COLO668 (cell line): ENCODE data around the gene ZDHHC11.
"Not testable (repeated sequence)": the region's sequence is repeated elsewhere in the genome, so short reads cannot be mapped to it uniquely, and the experiment has no call there.

Source experiments
- DNase-seq: peaks from one replicate; lab custom pipeline; 2025; ENCODE audit not compliant: unreplicated experiment; lab: John Stamatoyannopoulos, UW

Gene ZDHHC11

DNA sequence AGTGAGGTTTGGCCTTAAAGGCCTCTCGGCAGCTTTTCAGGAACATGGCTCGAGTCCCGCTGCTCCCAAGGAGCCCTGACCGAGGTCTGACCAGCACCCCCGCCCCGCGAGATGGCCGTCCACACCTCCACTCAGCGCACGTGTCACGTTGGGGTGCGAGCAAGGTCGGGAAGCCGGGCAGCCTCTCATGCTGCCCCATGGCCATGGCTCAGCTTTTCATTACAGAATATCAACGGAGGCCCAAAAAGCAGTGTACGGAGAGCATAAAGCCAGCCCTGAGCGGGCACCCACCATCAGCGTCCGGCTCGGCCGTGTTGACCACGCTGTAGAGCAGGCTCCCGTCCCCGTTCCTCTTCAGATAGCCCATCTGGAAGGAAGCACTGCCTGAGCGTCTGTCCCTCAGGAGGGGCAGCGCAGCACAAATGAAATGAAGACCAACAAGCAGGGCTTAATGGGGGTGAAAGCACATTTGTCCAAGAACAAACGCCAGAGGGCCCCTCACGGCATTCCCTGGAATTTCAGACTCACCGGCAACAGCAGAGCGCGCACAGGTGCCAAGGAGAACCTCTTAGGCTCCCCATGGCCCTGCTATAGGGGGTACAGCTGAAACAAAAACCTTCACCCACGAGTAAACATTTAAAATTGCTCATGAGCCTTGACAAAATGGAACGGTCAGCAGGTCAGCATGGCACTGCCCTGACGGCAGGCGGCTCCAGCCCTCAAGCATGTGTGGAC, 30.2 kb upstream of the ZDHHC11 start:
- DNase-seq: no peak

DNA sequence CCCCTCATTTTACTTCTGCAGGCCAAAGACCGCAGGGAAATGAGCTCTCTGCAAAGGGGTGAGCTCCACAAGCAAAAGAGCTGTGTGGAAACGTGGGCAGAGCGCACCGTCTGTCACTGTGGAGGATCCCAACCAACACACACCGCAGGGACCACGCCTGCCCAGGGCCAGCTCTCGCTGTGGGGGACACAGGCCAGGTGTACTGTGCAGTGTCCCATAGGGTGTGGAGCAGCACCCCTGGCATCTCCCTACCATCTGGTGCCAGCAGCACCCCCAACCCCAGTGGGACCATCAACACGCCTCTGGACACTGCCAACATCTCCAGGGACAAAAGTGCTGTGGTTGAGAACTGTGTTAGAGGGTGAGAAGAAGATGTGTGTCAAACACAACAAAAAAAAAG, 27.9 kb upstream of the ZDHHC11 start:
- not testable (repeated sequence) for DNase-seq

DNA sequence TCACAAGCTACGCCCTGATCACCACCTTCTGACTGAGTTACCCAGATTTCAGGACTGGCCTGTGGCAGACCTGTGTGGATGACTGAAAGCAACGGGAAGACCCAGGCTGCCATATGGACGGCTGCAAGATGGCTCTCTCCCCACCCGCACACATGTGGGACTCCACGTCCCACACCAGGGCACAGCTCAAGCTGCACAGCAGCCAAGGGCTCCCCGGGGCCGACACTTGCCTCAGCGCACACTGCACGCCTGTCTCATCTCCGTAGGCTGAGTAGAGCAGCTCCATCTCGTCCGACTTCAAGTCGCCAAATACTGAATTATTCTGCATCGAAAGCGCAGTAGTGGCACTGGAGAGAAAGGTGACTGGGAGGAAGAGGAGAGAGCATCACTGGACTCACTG, 27.3 kb upstream of the ZDHHC11 start:
- no peak for DNase-seq

DNA sequence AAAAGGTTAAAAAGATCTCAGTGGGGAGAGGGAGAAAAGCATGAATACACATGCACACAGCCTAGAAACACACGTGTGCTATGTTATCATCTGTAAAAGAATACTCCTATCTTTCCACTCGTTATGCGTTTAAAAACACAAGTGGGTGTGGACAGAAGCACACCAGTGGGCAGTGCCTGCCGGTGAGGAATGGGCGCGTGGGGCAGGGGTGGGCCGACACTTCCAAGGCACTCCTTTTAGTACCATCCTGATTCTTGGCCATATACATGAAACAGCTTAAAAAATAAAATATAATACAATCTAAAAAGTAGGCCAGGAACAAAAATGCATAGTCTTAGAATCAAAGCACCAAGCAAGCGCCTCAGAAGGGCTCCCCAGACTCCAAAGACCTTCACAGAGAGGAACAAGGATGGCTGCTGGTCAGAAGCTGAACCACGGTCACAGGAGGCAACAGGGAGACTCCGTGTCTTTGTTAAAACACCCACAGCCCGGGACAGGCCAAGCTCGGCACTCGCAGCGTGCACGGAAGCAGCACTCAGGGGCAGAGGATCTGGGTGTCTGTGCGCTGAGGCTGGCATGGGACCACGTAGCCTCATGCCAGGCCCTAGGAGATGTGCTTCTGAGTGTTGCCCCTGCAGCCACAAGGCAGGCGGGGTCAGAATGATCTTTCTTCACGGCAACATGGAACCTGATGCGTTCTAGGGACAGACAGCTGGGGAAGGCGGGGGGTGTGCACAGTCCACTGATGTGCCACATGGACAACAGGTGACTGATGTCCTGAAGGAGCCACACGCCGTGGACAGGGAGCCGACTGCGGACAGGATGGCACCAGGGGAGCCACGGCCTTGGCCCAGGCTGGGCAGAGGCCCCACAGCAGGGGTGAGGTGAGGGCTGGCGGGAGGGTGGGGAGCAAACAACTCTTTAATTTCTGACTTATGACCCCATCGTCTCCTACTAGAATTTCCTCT, 25.9 kb upstream of the ZDHHC11 start:
- DNase-seq: no peak

DNA sequence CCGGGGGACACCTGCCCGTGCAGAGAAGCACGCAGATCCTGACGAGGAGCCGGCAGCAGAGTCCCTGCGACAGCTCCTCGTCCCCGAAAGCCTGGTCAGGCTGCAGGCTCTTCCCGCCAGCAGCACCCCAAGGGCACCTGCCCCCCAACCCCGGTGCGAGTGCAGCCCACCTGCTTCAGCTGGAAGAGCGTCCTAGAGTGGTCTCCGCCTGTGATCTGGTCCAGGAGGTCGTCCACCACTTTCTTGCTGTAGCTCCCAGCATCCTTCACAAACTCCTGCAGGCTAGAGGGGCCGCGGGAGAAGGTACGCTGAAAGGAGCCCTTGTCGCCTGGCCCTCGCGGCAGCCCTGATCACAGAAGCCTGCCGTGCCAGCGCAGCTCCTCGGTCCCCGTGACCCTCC, 25.1 kb upstream of the ZDHHC11 start:
- DNase-seq: no peak

DNA sequence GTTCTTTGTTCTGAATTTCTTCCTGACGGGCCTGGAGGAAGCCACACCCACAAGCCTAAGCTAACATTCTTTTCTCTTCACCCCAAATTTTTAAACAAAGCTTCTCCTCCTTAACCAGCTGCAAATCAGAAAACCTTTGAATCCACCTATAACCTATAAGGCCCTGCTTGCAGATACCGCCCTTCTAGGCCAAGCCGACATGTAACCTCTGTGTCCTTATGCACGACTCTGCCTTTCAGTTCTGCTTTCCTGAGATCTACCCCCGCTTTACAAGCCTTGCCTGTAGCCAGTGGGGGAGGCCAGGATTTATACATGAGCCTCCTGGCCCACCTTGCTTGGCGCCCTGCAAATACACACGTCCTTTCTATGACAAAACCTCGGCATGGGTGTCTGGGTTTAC, 22.5 kb upstream of the ZDHHC11 start:
- no peak for DNase-seq

DNA sequence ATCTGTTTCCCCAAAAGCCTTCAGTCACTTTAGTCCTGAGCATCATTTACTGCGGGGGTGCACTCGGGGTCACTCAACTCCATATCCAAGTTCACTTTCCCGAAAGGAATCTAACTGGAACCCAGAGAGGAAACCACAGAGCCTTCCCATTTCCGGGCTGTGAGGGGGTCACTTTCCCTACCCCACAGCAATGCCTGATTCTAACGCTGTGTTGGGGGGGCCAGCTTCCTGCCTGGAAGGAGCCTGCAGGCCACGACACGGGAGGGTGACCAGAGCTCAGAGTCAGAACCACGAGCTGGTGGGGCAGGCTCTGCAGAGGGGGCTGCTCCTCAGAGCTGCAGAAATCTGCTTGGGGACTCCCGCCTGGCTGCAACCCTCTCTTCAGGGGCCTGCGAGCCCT, 21.5 kb upstream of the ZDHHC11 start:
- DNase-seq: no peak

DNA sequence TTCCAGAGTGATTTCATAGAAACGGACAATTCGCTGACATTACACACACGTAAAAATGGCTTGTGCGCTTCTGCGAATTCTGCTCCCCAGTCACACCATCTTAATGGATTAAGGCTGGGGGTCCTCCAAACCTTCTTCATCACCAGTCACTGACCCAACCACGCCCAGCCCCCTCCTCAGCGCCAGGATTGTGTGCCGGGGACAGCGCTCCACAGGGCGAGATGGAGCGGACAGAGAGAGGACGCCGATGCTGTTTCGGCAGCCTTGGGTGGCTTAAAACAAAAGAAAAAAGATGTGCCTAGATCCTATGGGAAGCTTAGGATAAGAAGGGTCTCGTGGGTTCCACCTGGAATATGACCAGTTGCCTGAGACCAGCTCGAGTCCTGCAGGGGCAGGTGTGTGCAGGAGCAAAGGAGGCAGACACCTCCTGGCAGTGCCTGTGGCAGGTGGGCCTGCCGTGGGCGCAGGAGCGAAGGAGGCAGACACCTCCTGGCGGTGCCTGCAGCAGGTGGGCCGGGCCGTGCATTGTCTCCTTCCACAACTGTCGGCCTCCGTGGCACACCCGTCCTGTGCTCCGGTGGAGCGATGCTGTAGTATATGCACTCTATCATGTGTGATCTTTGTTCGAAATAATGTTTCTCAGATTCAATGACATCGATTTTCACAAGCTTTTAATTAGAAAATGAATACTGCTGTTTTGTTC, 21.0 kb upstream of the ZDHHC11 start:
- DNase-seq: no peak

DNA sequence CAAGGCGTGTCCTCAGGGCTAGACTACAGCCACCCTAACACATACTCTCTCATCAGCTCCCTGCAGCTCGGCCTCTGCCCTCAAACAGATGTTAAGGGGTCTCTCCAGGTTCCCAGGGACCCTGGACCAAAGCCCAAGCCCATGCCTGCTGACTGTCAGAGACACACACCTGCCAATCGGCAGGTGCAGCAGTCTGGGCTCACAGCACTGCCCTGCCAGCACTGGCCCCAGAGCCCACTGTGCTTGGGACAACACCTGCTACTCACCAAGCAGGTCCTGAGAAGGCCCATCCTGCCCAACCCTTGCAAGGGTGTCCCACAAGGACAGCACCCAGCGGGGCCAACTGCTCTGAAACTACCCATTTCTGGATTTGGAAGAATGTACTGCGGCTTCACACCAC, 20.2 kb upstream of the ZDHHC11 start:
- no peak for DNase-seq

DNA sequence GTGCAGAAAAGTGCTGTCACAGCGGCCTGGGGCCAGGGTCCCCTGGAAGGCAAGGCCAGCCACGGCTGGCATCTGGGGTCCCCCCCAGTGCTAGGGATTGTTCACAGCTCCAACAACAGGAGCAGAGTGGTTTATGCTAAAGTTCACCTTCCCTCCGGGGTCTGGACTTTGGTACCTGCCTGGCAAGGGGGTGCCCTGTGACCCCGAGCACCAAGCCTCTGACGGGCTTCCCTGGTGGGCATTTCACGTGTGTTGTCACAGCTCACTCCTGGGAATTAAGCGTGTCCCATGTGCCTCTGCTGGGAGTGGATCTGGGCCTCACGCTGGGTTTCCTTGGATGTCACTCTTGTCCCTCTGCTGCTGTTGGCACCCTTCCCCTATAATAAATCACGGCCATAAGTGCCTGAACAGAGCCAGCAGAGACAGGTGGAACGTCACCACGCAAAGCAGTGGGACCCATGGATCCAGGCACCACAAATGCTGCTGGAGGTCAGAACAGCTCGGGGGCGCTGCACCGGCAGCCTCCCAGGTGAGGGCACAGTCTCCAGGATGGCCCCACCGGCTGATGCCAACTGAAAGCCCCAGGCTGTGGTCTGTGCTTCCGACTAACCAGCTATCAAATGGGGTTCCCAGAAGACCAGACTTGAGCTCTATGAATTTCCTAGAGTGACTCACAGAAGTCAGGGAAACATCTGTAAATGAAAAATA, 17.8 kb upstream of the ZDHHC11 start:
- no peak for DNase-seq

DNA sequence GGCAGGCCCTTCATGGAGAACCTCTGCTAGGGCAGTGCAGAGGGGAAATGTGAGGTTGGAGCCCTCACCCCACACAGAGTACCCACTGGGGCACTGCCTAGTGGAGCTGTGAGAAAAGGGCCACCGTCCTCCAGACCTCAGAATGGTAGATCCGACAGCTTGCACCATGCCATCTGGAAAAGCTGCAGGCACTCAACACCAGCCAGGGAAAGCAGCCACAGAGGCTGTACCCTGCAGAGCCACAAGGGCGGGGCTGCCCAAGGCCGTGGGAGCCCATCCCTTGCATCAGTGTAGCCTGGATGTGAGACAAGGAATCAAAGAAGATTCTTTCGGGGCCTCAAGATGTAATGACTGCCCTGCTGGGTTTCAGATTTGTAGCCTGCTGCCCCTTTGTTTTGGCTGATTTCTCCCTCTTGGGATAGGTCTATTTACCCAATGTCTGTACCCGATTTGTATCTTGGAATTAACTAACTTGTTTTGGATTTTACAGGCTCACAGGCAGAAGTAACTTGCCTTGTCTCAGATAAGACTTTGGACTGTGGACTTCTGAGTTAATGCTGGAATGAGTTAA, 16.6 kb upstream of the ZDHHC11 start:
- no peak for DNase-seq

DNA sequence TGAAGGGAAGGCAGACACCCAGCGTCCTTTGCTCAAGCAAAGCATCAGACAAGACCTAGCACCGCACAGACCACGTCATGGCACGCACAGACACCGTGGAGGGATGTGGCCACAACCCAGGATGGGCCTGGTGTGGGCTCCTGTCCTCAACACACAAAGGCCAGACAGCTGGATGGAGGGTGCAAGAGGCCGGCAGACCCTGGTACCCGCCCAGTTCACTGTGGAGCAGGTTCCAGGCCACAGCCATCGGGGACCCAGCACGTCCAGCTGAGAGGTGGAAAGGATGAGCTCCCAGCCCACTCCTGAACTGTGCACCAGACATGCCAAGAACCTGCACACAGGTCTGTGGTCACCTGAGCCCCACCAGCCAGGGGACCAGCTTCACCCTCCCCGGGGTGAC, 15.0 kb upstream of the ZDHHC11 start:
- DNase-seq: no peak

DNA sequence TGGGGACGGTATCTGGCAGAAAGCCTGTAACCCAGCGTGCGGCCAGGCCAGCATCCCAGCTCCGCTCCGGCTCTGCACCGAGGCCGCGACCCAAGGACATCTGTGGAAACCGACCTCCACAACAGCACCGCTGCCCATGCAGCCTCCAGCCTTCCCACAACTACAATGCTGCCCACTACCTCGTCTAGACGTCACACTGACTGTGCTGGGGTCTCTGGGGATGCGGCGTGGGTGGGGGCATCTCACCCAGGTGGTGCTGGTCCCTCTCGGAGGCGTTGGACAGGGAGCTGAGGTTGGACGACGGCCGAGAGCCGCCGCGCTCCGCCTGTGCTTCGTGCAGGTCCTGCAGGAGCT, 14.4 kb upstream of the ZDHHC11 start:
- no peak for DNase-seq

DNA sequence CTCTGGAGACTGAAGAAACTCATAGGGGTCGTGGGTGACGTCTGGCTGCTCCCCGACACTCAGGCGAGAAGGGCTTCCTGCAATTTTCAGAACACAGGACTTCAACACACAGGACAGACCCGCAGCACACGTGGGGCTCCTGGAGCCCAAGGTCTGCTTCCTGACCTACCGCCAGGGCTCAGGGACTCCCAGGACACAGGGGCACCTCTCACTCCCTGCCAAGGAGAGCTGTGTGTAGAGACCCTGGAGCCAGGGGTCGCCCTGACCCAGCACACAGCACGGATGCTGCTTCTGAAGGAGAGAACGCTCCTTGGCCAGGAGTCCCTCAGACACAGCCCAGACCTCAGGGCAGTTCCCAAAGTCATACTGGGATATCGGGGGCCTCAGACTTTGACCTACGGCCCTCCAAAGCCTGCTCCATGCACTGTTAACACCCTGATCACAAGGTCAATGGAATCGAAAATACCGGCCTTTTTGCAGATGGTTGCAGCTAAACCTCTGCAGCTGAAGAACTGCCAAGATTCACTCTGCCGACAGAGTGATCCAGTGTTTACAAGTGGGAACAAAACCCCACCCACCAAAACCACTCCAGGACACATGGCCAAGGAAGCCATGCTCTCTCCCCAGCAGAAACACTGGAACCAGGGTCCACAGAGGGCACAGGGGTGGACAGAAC, 13.8 kb upstream of the ZDHHC11 start:
- no peak for DNase-seq

DNA sequence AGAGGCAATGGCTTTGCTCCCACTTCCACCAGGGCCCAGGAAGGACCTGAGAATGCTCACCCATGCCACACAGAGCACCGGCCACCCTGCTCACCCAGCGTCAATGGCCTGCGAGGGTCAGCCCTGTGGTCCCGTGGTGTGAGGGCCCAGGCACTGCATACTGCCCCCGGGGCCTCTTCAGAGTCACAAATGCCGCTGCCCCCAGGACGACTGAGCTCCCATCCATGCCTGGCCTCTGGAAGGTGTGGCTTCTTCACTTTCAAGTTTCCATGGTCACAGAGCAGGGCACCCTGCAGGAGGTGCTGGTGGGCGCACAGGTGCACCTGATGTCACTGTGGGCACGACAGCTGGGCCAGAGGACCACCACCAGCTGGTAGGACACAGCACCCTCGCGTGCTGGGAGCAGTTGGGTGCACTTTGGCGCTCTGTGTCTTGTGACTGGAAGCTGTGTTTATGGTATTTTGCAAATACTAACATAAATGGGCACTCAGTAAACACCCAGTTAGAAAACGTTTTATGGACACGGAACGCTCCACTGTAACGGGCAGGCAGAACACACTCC, 12.5 kb upstream of the ZDHHC11 start:
- no peak for DNase-seq

DNA sequence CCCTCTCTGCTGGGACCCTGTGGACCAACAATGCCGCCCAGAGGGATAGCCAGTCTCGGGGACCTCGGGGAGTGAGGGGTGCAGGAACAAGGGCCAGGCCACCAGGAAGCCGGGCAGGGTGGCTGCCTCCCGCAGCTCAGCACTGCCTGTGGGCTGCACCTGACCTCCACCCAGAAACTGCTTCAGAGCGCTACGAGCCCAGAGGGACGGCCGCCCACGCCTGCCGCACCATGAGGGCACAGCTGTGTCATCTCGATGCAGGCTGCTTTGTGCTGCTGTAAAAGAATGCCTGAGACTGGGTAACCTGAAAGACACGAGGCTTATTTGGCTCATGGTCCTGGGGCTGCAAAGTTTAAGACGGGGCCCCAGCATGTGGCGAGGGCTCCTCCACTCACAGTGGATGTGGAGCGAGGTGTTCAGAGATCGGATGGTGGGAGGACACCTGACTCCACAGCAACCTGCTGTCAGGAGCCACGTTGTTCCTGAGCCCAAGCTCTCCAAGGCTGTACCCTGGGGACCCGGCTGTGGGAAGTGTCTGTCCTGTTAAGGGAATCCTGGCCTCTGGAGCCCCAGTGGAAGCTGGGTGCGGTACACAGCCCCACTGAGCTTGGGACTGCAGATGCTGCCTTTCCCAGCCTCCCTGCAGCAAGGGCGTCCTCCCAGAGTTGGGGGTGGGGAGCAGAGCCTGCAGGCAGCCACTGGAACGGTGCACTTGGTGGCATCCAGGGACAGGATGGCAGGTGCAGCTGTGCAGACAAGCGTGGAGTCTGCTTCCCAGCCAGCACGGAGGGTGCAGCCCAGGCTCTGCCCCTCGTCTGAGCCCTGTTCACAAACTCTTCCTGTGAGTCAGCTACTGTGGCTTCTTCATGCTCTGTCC, 11.8 kb upstream of the ZDHHC11 start:
- peak; percentile 65 for DNase-seq

DNA sequence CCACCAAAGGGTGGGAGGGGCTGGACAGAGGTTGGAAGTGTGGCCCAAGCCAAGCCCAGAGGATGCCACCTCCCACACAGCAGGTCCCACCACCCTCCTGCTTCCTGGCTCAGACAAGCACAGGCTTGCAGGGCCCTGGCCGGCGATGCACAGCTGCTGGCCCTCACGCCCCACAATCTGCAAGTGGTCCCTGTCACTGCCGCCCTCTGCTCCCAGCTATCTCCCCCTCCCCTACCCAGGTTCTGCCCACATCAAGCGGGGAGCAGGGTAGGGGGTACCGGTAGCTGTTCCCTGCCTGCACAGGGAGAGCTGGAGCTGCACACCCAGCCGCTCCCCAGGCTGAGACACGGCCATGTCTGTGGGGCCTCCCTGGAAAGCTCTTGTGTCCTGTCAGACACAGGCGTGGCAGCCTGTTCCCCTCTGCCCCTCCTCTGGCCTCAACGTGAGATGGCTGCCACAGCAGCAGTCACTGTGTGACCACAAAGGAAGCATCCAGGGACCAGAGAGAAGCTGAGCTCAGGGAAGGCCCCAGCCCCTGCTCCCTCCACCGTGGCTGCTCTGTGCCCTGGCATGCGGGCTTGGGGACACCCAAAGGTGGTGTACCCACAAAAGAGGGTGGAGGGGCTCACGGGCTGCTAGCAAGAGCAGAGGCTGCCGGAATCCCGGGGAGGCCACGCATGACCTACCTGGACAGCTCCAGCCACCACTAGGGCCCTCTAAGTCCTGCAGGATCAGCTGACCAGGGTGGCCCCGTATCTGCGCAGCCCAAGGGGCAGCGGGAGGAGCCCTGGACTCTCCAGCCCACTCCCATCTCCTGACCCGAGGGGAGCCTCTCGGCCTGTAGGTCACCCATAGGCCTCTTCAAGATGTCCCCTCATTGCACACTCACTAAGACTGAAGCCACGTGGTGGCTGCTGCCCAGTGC, 10.9 kb upstream of the ZDHHC11 start:
- no peak for DNase-seq
